Thyroid gland (tissue), 4 donors: Measurements from ENCODE around the gene TXNDC2.

Experiments
- CTCF ChIP-seq, 6 experiments: fragments of 200-600 bp in 3 of 6; fragments of 450-650 bp in 3 of 6; sonication (generic) in 3 of 6; IDR thresholded peaks; one replicate each; pipeline ENCODE4 v1.5.1; 2016 to 2019; ENCODE audit warnings: antibody characterized with exemption in 6 of 6, mild to moderate bottlenecking in 2 of 6, inconsistent platforms in 1 of 6, moderate library complexity in 1 of 6
- POLR2A ChIP-seq, 2 donors: fragments of 450-650 bp; IDR thresholded peaks; one replicate each; pipeline ENCODE4 v1.6.1; 2017; ENCODE audit warnings: antibody characterized with exemption in 2 of 2, mild to moderate bottlenecking in 2 of 2, moderate library complexity in 1 of 2

GRCh38 chr18:9913151-9913525 is 27.4 kb downstream of the TXNDC2 start:
- no peak for TF ChIP-seq POLR2A (IDR thresholded peaks at IDR 0.05)
- no peak for TF ChIP-seq CTCF (IDR thresholded peaks at IDR 0.05)
